K562 (cell line): ENCODE results near the gene TINAGL1. TPM values are rescaled to one million over a fixed set of nuclear protein-coding genes. Genes with fewer than 3 reads are reported as not detected.

Experiments
- BRCA1 ChIP-seq, 2 experiments: fragments of 450-650 bp in 1 of 2; sonication (generic) in 1 of 2; formaldehyde crosslinking in 1 of 2; IDR thresholded peaks; 2 replicates each; pipeline versions ENCODE4 v1.5.0 to v1.6.1; 2017 to 2020; ENCODE audit warnings: mild to moderate bottlenecking in 1 of 2, missing genetic modification reagents in 1 of 2
- CBFB ChIP-seq: sonication (generic); formaldehyde crosslinking; IDR thresholded peaks from 2 replicates; pipeline ENCODE4 v1.4.0; 2020; ENCODE audit warnings: mild to moderate bottlenecking, missing genetic modification reagents
- CC2D1A ChIP-seq: fragments of 450-650 bp; IDR thresholded peaks from 2 replicates; pipeline ENCODE4 v1.6.1; 2017; ENCODE audit warnings: mild to moderate bottlenecking
- CEBPB ChIP-seq: fragments of 450-650 bp; IDR thresholded peaks from 2 replicates; pipeline ENCODE4 v1.6.1; 2016; ENCODE audit warnings: missing genetic modification characterization, missing compliant biosample characterization
- CREB3L1 ChIP-seq: fragments of 450-650 bp; IDR thresholded peaks from 2 replicates; pipeline ENCODE4 v1.6.1; 2014; ENCODE audit warnings: low read depth, mild to moderate bottlenecking, moderate library complexity, borderline replicate concordance
- CTBP1 ChIP-seq: fragments of 450-650 bp; IDR thresholded peaks from 2 replicates; pipeline ENCODE4 v1.6.1; 2016; ENCODE audit warnings: borderline replicate concordance
- ELF1 ChIP-seq: fragments of 200-800 bp; sonication (Bioruptor generic); IDR thresholded peaks from 2 replicates; pipeline ENCODE4 v1.6.1; 2016; ENCODE audit warnings: missing genetic modification characterization, missing compliant biosample characterization
- KLF16 ChIP-seq: IDR thresholded peaks from 2 replicates; pipeline ENCODE4 v1.6.1; 2016; ENCODE audit warnings: antibody characterized with exemption
- NBN ChIP-seq: fragments of 450-650 bp; IDR thresholded peaks from 2 replicates; pipeline ENCODE4 v1.6.1; 2016; ENCODE audit warnings: low read depth, mild to moderate bottlenecking
- NCOR1 ChIP-seq: fragments of 450-650 bp; IDR thresholded peaks from 2 replicates; pipeline ENCODE4 v1.6.1; 2016; ENCODE audit warnings: mild to moderate bottlenecking, moderate library complexity
- RAD21 ChIP-seq, 2 experiments: fragments of 250-450 bp in 1 of 2; fragments of 450-650 bp in 1 of 2; sonication (Bioruptor Pico) in 1 of 2; formaldehyde crosslinking in 1 of 2; IDR thresholded peaks in 1 of 2; conservative IDR thresholded peaks in 1 of 2; 2 replicates each; pipeline versions ENCODE4 v1.4.0 to v1.8.0; 2020 to 2022; ENCODE audit warnings: mild to moderate bottlenecking in 2 of 2, moderate library complexity in 1 of 2
- SRSF9 ChIP-seq: fragments of 200-400 bp; formaldehyde crosslinking; IDR thresholded peaks from 2 replicates; pipeline ENCODE4 v1.6.1; 2017; ENCODE audit warnings: low read depth, low read length, borderline replicate concordance
- TAF7 ChIP-seq: fragments of 450-650 bp; IDR thresholded peaks from 2 replicates; pipeline ENCODE4 v1.6.1; 2016; ENCODE audit warnings: missing genetic modification characterization, missing compliant biosample characterization
- ZKSCAN3 ChIP-seq: fragments of 250-450 bp; sonication (Bioruptor Pico); IDR thresholded peaks from 2 replicates; pipeline ENCODE4 v1.4.0; 2020
- ZKSCAN8 ChIP-seq: fragments of 200-800 bp; sonication (Bioruptor generic); IDR thresholded peaks from 2 replicates; pipeline ENCODE4 v1.6.1; 2016; ENCODE audit warnings: missing genetic modification characterization, missing compliant biosample characterization
- ZNF217 ChIP-seq: sonication (generic); formaldehyde crosslinking; IDR thresholded peaks from 2 replicates; pipeline ENCODE4 v1.8.0; 2022; ENCODE audit warnings: mild to moderate bottlenecking, missing genetic modification reagents
- ZNF324 ChIP-seq: fragments of 250-450 bp; sonication (Bioruptor Pico); IDR thresholded peaks from 2 replicates; pipeline ENCODE4 v1.4.0; 2020; ENCODE audit warnings: mild to moderate bottlenecking
- ZNF551 ChIP-seq: fragments of 250-450 bp; sonication (Bioruptor Pico); IDR thresholded peaks from 2 replicates; pipeline ENCODE4 v1.5.0; 2021; ENCODE audit warnings: mild to moderate bottlenecking, moderate library complexity
- ZNF57 ChIP-seq: fragments of 450-650 bp; formaldehyde crosslinking; IDR thresholded peaks from 2 replicates; pipeline ENCODE4 v1.4.0; 2020; ENCODE audit warnings: mild to moderate bottlenecking, moderate library complexity
- ZNF75A ChIP-seq: fragments of 450-650 bp; formaldehyde crosslinking; IDR thresholded peaks from 2 replicates; pipeline ENCODE4 v1.4.0; 2020; ENCODE audit warnings: mild to moderate bottlenecking
- ZNF778 ChIP-seq: fragments of 450-650 bp; formaldehyde crosslinking; IDR thresholded peaks from 2 replicates; pipeline ENCODE4 v1.4.0; 2020; ENCODE audit warnings: mild to moderate bottlenecking, moderate library complexity
- ZSCAN32 ChIP-seq: fragments of 450-650 bp; formaldehyde crosslinking; IDR thresholded peaks from 2 replicates; pipeline ENCODE4 v1.4.0; 2020; ENCODE audit warnings: mild to moderate bottlenecking, moderate library complexity
- polyA plus RNA-seq, 8 experiments: library from polyadenylated mRNA; depleted of rRNA in 4 of 8; stranded (reverse) in 5 of 8; unstranded in 3 of 8; fragments of >200 nt; fragmentation: Nextera tagmentation in 2 of 8; fragmentation: Illumina TruSeq in 1 of 8; extraction: Ambion mirVana in 2 of 8; extraction: Trizol in 1 of 8; gene quantifications; 2 replicates each; pipeline versions ENCODE4 v1.2.1 to v1.2.3, GENCODE V29; 2011 to 2014; ENCODE audit warnings: inconsistent platforms in 1 of 8, missing spikeins in 1 of 8
- total RNA-seq, 7 experiments: library from RNA; depleted of rRNA in 6 of 7; stranded (reverse); fragments of >200 nt in 6 of 7; fragmentation: Illumina TruSeq in 2 of 7; extraction: Trizol in 2 of 7; gene quantifications; 2 replicates each; pipeline versions ENCODE4 v1.2.1 to v1.2.3, GENCODE V29; 2011 to 2021; ENCODE audit warnings: low replicate concordance in 1 of 7
- TF ChIP-seq, protein P1 (sequence below): sonication (generic); formaldehyde crosslinking; IDR thresholded peaks from 2 replicates; pipeline ENCODE4 v1.8.1; 2023; ENCODE audit warnings: mild to moderate bottlenecking, missing genetic modification reagents, moderate library complexity
- TF ChIP-seq, protein P2 (sequence below): fragments of 450-650 bp; IDR thresholded peaks from 2 replicates; pipeline ENCODE4 v1.7.1; 2018; ENCODE audit warnings: mild to moderate bottlenecking, low read depth; ENCODE audit not compliant: partially characterized antibody

TINAGL1 gene
- total and polyA plus RNA-seq, 9 of the 15 experiments (the other 6 are each of a cell fraction or from before 2014, with no cell fraction given): 0.04 to 1.2 (median 0.07) TPM; not detected in 4

GRCh38 chr1:31548907-31549808 lies 27.2 kb upstream of the TINAGL1 start (continued):
- TF ChIP-seq CREB3L1 (0 out of 2 replicates have a peak, but pooled peaks have one; percentile 26), NBN (peak; percentile 63; the same call in 1 of the 2 replicates), ELF1 (tag) (peak; percentile 77), RAD21 (CRISPR knock-in tag; conservative IDR thresholded peaks at IDR 0.05 in 1 of 2, IDR thresholded peaks at IDR 0.05 in 1 of 2) (peak; percentile 98 to 99), ZKSCAN3 (no peak), ZKSCAN8 (CRISPR knock-in tag) (peak; percentile 59; the same call in 1 of the 2 replicates), ZSCAN32 (CRISPR knock-in tag) (no peak), TAF7 (tag) (no peak), CEBPB (tag) (peak; percentile 79), CBFB (CRISPR knock-in tag) (no peak), BRCA1 (IDR thresholded peaks at IDR 0.05) (no peak), BRCA1 (CRISPR knock-in tag; IDR thresholded peaks at IDR 0.05) (no peak), KLF16 (peak; percentile 64; the same call in 1 of the 2 replicates), ZNF57 (CRISPR knock-in tag) (no peak), CTBP1 (peak; percentile 59), ZNF324 (no peak), NCOR1 (no peak), ZNF217 (no peak), ZNF551 (CRISPR knock-in tag) (no peak), ZNF75A (CRISPR knock-in tag) (0 out of 2 replicates have a peak, but pooled peaks have one; percentile 22), SRSF9 (no peak), ZNF778 (CRISPR knock-in tag) (no peak), CC2D1A (peak; percentile 78)
- TF ChIP-seq, protein P1, sequence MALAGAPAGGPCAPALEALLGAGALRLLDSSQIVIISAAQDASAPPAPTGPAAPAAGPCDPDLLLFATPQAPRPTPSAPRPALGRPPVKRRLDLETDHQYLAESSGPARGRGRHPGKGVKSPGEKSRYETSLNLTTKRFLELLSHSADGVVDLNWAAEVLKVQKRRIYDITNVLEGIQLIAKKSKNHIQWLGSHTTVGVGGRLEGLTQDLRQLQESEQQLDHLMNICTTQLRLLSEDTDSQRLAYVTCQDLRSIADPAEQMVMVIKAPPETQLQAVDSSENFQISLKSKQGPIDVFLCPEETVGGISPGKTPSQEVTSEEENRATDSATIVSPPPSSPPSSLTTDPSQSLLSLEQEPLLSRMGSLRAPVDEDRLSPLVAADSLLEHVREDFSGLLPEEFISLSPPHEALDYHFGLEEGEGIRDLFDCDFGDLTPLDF (CRISPR knock-in tag): peak; percentile 53; the same call in 1 of the 2 replicates
- TF ChIP-seq, protein P2, sequence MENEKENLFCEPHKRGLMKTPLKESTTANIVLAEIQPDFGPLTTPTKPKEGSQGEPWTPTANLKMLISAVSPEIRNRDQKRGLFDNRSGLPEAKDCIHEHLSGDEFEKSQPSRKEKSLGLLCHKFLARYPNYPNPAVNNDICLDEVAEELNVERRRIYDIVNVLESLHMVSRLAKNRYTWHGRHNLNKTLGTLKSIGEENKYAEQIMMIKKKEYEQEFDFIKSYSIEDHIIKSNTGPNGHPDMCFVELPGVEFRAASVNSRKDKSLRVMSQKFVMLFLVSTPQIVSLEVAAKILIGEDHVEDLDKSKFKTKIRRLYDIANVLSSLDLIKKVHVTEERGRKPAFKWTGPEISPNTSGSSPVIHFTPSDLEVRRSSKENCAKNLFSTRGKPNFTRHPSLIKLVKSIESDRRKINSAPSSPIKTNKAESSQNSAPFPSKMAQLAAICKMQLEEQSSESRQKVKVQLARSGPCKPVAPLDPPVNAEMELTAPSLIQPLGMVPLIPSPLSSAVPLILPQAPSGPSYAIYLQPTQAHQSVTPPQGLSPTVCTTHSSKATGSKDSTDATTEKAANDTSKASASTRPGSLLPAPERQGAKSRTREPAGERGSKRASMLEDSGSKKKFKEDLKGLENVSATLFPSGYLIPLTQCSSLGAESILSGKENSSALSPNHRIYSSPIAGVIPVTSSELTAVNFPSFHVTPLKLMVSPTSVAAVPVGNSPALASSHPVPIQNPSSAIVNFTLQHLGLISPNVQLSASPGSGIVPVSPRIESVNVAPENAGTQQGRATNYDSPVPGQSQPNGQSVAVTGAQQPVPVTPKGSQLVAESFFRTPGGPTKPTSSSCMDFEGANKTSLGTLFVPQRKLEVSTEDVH: no peak
